Measurements from ENCODE around the gene CGB2.

The CGB2 gene

DNA sequence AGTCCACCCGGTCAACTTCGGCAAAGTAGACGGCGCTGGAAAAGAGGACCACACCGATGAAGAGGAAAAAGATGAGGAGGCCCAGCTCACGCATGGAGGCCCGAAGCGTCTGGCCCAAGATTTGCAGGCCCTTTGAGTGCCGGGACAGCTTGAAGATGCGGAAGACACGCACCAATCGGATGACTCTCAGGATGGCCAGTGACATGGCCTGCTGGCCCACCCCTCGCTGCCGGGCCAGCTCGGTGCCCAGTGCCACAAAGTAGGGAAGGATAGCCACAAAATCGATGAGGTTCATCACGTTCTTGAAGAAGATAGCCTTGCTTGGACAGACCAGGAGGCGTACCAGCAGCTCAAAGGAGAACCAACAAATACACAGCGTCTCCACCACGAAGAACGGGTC is 38.7 kb downstream of the CGB2 start:
- no peak for DNase-seq

GRCh38 chr19:49071860-49072547 is 40.3 kb downstream of the CGB2 start:
- no peak for DNase-seq

GRCh38 chr19:49073514-49074378 is 42.1 kb downstream of the CGB2 start:
- DNase-seq = no peak

GRCh38 chr19:49074869-49075268 is 43.2 kb downstream of the CGB2 start:
- peak; percentile 27 for DNase-seq

DNA sequence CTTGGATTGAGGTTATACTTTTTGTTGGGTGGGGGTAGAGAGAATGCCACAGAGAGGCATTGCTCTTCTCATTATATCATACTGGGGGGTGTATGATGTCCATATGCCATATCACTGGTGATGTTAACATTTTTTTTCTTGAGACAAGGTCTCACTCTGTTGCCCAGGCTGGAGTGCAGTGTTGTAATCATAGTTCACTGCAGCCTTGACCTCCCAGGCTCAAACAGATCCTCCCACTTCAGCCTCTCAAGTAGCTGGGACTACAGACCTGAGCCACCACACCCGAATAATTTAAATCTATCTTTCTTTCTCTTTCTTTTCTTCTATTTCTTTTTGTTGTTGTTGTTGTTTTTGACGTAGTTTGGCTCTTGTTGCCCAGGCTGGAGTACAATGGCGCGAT is 48.7 kb downstream of the CGB2 start:
- no peak for DNase-seq

GRCh38 chr19:49081273-49081672 is 49.6 kb downstream of the CGB2 start:
- no peak for DNase-seq
